HepG2 (cell line): ENCODE results near the gene IFNA2. TPM values are rescaled to one million over a fixed set of nuclear protein-coding genes. Genes with fewer than 3 reads are reported as not detected.

Experiments used
- BRCA1 ChIP-seq: sonication (generic); formaldehyde crosslinking; IDR thresholded peaks from 2 replicates; pipeline ENCODE4 v1.4.0; 2020; ENCODE audit warnings: missing genetic modification reagents
- ELF3 ChIP-seq: IDR thresholded peaks from 2 replicates; pipeline ENCODE4 v1.6.1; 2016; ENCODE audit warnings: missing genetic modification reagents, missing compliant biosample characterization
- FIP1L1 ChIP-seq: fragments of 200-400 bp; formaldehyde crosslinking; IDR thresholded peaks from 2 replicates; pipeline ENCODE4 v1.6.1; 2018; ENCODE audit warnings: low read depth, mild to moderate bottlenecking, low read length, moderate library complexity, borderline replicate concordance; ENCODE audit not compliant: insufficient read depth
- FLYWCH1 ChIP-seq: sonication (generic); formaldehyde crosslinking; IDR thresholded peaks from 2 replicates; pipeline ENCODE4 v1.8.1; 2023; ENCODE audit warnings: mild to moderate bottlenecking, missing genetic modification reagents
- FOXA1 ChIP-seq, 2 experiments: fragments of 450-650 bp in 1 of 2; sonication (generic) in 1 of 2; formaldehyde crosslinking in 1 of 2; IDR thresholded peaks; 2 replicates each; pipeline versions ENCODE4 v1.4.0 to v1.6.1; 2016 to 2020; ENCODE audit warnings: missing genetic modification reagents in 1 of 2
- KLF12 ChIP-seq: sonication (generic); formaldehyde crosslinking; IDR thresholded peaks from 2 replicates; pipeline ENCODE4 v1.4.0; 2020; ENCODE audit warnings: missing genetic modification reagents, borderline replicate concordance
- MAZ ChIP-seq, 2 experiments: sonication (generic) in 1 of 2; formaldehyde crosslinking in 1 of 2; IDR thresholded peaks; 2 replicates each; pipeline versions ENCODE4 v1.5.0 to v1.6.1; 2012 to 2020; ENCODE audit warnings: low read depth in 2 of 2, mild to moderate bottlenecking in 2 of 2, borderline replicate concordance in 1 of 2, improper control_type of control experiment in 1 of 2, low read length in 1 of 2, missing genetic modification reagents in 1 of 2, moderate library complexity in 1 of 2
- MEF2D ChIP-seq: sonication (generic); formaldehyde crosslinking; IDR thresholded peaks from 2 replicates; pipeline ENCODE4 v1.5.1; 2020; ENCODE audit warnings: mild to moderate bottlenecking, missing genetic modification reagents
- MTERF4 ChIP-seq: sonication (generic); formaldehyde crosslinking; IDR thresholded peaks from 2 replicates; pipeline ENCODE4 v1.8.0; 2023; ENCODE audit warnings: mild to moderate bottlenecking, missing genetic modification reagents
- MYNN ChIP-seq: sonication (generic); formaldehyde crosslinking; IDR thresholded peaks from 2 replicates; pipeline ENCODE4 v1.4.0; 2020; ENCODE audit warnings: mild to moderate bottlenecking, low read depth, missing genetic modification reagents
- NCOR1 ChIP-seq: fragments of 200-600 bp; sonication (generic); IDR thresholded peaks from 2 replicates; pipeline ENCODE4 v1.7.0; 2017; ENCODE audit warnings: antibody characterized with exemption, low read length, borderline replicate concordance
- RBM39 ChIP-seq: fragments of 200-400 bp; formaldehyde crosslinking; IDR thresholded peaks from one replicate; pipeline ENCODE4 v1.6.1; 2018; ENCODE audit warnings: antibody characterized with exemption, mild to moderate bottlenecking, low read depth, low read length; ENCODE audit not compliant: poor library complexity, severe bottlenecking
- SALL2 ChIP-seq: sonication (generic); formaldehyde crosslinking; IDR thresholded peaks from 2 replicates; pipeline ENCODE4 v1.8.1; 2023; ENCODE audit warnings: mild to moderate bottlenecking, missing genetic modification reagents, inconsistent platforms
- SRY ChIP-seq: sonication (generic); formaldehyde crosslinking; IDR thresholded peaks from 2 replicates; pipeline ENCODE4 v1.8.0; 2022; ENCODE audit warnings: mild to moderate bottlenecking, missing genetic modification reagents
- ZBTB46 ChIP-seq: sonication (generic); formaldehyde crosslinking; IDR thresholded peaks from 2 replicates; pipeline ENCODE4 v1.4.0; 2020; ENCODE audit warnings: mild to moderate bottlenecking, missing genetic modification reagents, borderline replicate concordance
- ZNF230 ChIP-seq: sonication (generic); formaldehyde crosslinking; IDR thresholded peaks from 2 replicates; pipeline ENCODE4 v1.4.0; 2020; ENCODE audit warnings: mild to moderate bottlenecking, missing genetic modification reagents
- ZNF296 ChIP-seq: sonication (generic); formaldehyde crosslinking; conservative IDR thresholded peaks from 2 replicates; pipeline ENCODE4 v1.5.0; 2020; ENCODE audit warnings: mild to moderate bottlenecking, missing genetic modification reagents
- ZNF331 ChIP-seq: sonication (generic); formaldehyde crosslinking; IDR thresholded peaks from 2 replicates; pipeline ENCODE4 v1.4.0; 2020; ENCODE audit warnings: missing genetic modification reagents
- ZNF335 ChIP-seq: sonication (generic); formaldehyde crosslinking; IDR thresholded peaks from 2 replicates; pipeline ENCODE4 v1.4.0; 2020; ENCODE audit warnings: missing genetic modification reagents
- ZNF446 ChIP-seq: sonication (generic); formaldehyde crosslinking; IDR thresholded peaks from 2 replicates; pipeline ENCODE4 v1.5.0; 2020; ENCODE audit warnings: mild to moderate bottlenecking, missing genetic modification reagents
- ZNF839 ChIP-seq: sonication (generic); formaldehyde crosslinking; IDR thresholded peaks from 2 replicates; pipeline ENCODE4 v1.4.0; 2020; ENCODE audit warnings: missing genetic modification reagents, mild to moderate bottlenecking, borderline replicate concordance
- polyA plus RNA-seq, 8 experiments: library from polyadenylated mRNA; depleted of rRNA in 3 of 8; stranded (reverse) in 7 of 8; unstranded in 1 of 8; fragments of >200 nt; fragmentation: Illumina TruSeq in 4 of 8; extraction: Trizol in 4 of 8; gene quantifications; 2 replicates each; pipeline versions ENCODE4 v1.2.1 to v1.2.3, GENCODE V29; 2011 to 2016; ENCODE audit warnings: low read depth in 4 of 8, missing spikeins in 1 of 8, mixed read lengths in 1 of 8; ENCODE audit not compliant: insufficient read depth in 1 of 8
- total RNA-seq, 5 experiments: library from RNA; depleted of rRNA; stranded (reverse); fragments of >200 nt; fragmentation: Illumina TruSeq; extraction: Trizol; gene quantifications; 2 replicates each; pipeline ENCODE4 v1.2.3, GENCODE V29; 2016; ENCODE audit warnings: low read depth in 1 of 5
- TF ChIP-seq, protein P1 (sequence below): IDR thresholded peaks from 2 replicates; pipeline ENCODE4 v1.6.1; 2016; ENCODE audit warnings: low read depth, control low read depth

Gene IFNA2
- total and polyA plus RNA-seq, 2 of the 13 experiments (the other 11 are each of a cell fraction or from before 2014, with no cell fraction given) = not detected

DNA sequence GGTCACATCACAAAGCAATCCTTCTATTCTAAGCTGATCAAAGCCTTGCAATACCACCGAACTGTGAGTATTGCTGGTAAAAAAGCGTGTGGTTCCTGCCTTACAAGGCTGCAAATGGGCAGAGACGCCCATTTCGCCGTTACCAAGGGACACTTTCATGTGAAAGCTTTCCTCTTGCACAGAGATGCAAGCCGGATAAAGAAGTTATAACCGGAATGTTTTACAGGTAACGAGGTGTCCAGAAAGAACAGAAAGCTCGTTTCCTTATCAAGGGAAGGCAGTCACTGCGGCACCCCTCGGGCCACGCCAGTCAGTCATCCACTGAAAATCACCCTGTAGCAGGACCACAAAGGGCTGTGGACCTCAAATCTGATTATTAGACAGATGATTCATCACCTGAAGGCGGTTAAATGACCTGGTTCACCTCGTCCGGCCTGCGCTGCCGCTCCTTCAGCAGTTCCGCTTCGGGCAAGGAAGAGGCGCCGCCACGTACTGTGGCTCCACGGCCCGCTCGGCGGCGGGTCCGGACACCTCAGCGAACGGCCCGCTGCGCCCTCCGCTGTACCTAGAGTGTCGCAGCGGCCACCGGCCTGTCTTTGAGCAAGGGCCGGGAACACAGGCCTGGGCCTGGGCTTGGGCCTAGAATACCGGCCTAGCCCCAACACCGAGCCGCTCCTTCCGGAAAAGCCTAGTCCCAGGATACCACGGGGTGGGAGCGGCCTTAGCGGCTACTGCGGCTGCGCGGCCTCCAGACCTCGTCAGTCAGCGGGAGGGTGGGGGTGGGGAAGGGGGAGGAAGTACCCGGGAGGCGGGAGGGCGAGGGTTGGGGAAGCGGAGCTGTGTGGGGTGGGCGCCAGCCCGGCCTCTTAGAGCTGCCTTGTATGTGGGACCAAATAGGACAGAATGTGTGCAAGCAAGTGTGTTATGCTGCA, 50.2 kb downstream of the IFNA2 start, which contains the start of gene KLHL9 (continued):
- peak; percentile 71; the same call in 1 of the 2 replicates for TF ChIP-seq MAZ (IDR thresholded peaks at IDR 0.05; ENCODE audit: borderline replicate concordance, low read depth, low read length)
- TF ChIP-seq MAZ (CRISPR knock-in tag; IDR thresholded peaks at IDR 0.05; ENCODE audit: low read depth) = peak; percentile 62; the same call in 1 of the 2 replicates
- 0 out of 2 replicates have a peak, but pooled peaks have one; percentile 52 for TF ChIP-seq ZNF331 (CRISPR knock-in tag)
- TF ChIP-seq SRY (CRISPR knock-in tag) = peak; percentile 94; the same call in 1 of the 2 replicates
- no peak for TF ChIP-seq MYNN (CRISPR knock-in tag)
- TF ChIP-seq BRCA1 = 0 out of 2 replicates have a peak, but pooled peaks have one; percentile 82
- TF ChIP-seq FIP1L1 = no peak
- TF ChIP-seq MEF2D (CRISPR knock-in tag) = peak; percentile 80
- TF ChIP-seq NCOR1 = no peak
- peak; percentile 85; the same call in 1 of the 2 replicates for TF ChIP-seq ZNF230 (CRISPR knock-in tag)
- no peak for TF ChIP-seq ZBTB46 (CRISPR knock-in tag)
- peak; percentile 71; the same call in 1 of the 2 replicates for TF ChIP-seq SALL2
- no peak for TF ChIP-seq ZNF296 (CRISPR knock-in tag)
- no peak for TF ChIP-seq ZNF839 (CRISPR knock-in tag)
- TF ChIP-seq RBM39 = no peak
- TF ChIP-seq, protein P1, sequence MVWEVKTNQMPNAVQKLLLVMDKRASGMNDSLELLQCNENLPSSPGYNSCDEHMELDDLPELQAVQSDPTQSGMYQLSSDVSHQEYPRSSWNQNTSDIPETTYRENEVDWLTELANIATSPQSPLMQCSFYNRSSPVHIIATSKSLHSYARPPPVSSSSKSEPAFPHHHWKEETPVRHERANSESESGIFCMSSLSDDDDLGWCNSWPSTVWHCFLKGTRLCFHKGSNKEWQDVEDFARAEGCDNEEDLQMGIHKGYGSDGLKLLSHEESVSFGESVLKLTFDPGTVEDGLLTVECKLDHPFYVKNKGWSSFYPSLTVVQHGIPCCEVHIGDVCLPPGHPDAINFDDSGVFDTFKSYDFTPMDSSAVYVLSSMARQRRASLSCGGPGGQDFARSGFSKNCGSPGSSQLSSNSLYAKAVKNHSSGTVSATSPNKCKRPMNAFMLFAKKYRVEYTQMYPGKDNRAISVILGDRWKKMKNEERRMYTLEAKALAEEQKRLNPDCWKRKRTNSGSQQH = no peak
- peak; percentile 89; the same call in 1 of the 2 replicates for TF ChIP-seq MTERF4 (CRISPR knock-in tag)
- TF ChIP-seq FOXA1 (IDR thresholded peaks at IDR 0.05) = no peak
- TF ChIP-seq FOXA1 (CRISPR knock-in tag; IDR thresholded peaks at IDR 0.05) = no peak
- no peak for TF ChIP-seq FLYWCH1
- TF ChIP-seq ZNF335 (CRISPR knock-in tag) = no peak
- peak; percentile 65; the same call in 1 of the 2 replicates for TF ChIP-seq ZNF446
- 0 out of 2 replicates have a peak, but pooled peaks have one; percentile 64 for TF ChIP-seq KLF12 (CRISPR knock-in tag)
- TF ChIP-seq ELF3 (CRISPR knock-in tag) = peak; percentile 53; the same call in 1 of the 2 replicates
